GM10248 (cell line): ENCODE results near the gene ABCG4.
"Not testable (repeated sequence)": the region's sequence is repeated elsewhere in the genome, so short reads cannot be mapped to it uniquely, and the experiment has no call there.

ENCODE experiments used
- CTCF ChIA-PET: fragments of 300-600 bp; sonication (Branson Sonifier 250); formaldehyde crosslinking; extraction: SDS; loops from one replicate; lab custom pipeline; 2021; ENCODE audit warnings: antibody characterized with exemption; lab: Yijun Ruan, JAX
- POLR2A ChIA-PET: fragments of 350-650 bp; sonication (Branson Sonifier 250); formaldehyde crosslinking; extraction: SDS; loops from one replicate; lab custom pipeline; 2020; ENCODE audit warnings: antibody characterized with exemption; lab: Yijun Ruan, JAX
- DNase-seq: peaks from one replicate; pipeline ENCODE4 v3.0.0; 2012; ENCODE audit errors: extremely low spot score
- CTCF ChIP-seq: IDR thresholded peaks from 2 replicates; pipeline ENCODE4 v1.5.1; 2012; ENCODE audit warnings: mild to moderate bottlenecking, low read depth; ENCODE audit errors: extremely low read depth, missing control alignments, control extremely low read depth

Gene ABCG4

GRCh38 chr11:119181677-119182412, 33.0 kb downstream of the ABCG4 start:
- ChIA-PET POLR2A (no interaction called here), CTCF (interaction anchor here (1.5 to 2.7 kb wide), 3 partner anchors 13 to 80 kb away, joined by 3 to 11 read pairs (median 7); partner anchors contain the start of genes DPAGT1 and NLRX1)
- TF ChIP-seq CTCF, result no peak
- DNase-seq, result no peak

- CTCF ChIA-PET, result interaction anchor here (1.5 to 2.7 kb wide), 5 partner anchors 10 to 17 kb away, joined by 4 to 11 read pairs (median 7); partner anchors contain the start of gene NLRX1
- POLR2A ChIA-PET, DNase-seq: not testable (repeated sequence)
Observed at GRCh38 chr11:119184399-119184798, 35.5 kb downstream of the ABCG4 start.

GRCh38 chr11:119185981-119186634, 37.3 kb downstream of the ABCG4 start:
- TF ChIP-seq CTCF, result no peak
- no peak for DNase-seq
- ChIA-PET POLR2A (no interaction called here), CTCF (interaction anchor here (1.1 to 1.9 kb wide), 2 partner anchors 11 to 17 kb away, joined by 3 to 7 read pairs; no protein-coding TSS in a partner anchor)

GRCh38 chr11:119187123-119187892, 38.5 kb downstream of the ABCG4 start:
- ChIA-PET CTCF (interaction anchor here (1.3 kb wide), 1 partner anchor 18 kb away, joined by 3 read pairs; the partner anchor contains the start of gene NLRX1), POLR2A (no interaction called here)
- TF ChIP-seq CTCF, result no peak
- no peak for DNase-seq

- ChIA-PET POLR2A (no interaction called here), CTCF (interaction anchor here (1.2 to 1.3 kb wide), 2 partner anchors 9 to 19 kb away, joined by 3 to 4 read pairs; partner anchors contain the start of gene NLRX1)
- no peak for TF ChIP-seq CTCF
- no peak for DNase-seq
Observed at GRCh38 chr11:119188067-119188466, 39.2 kb downstream of the ABCG4 start.

- ChIA-PET POLR2A (no interaction called here), CTCF (interaction anchor here (1.2 kb wide), 1 partner anchor 8 kb away, joined by 4 read pairs; no protein-coding TSS in a partner anchor)
- DNase-seq, result no peak
- TF ChIP-seq CTCF, result no peak
Observed at GRCh38 chr11:119188887-119189286, 40.0 kb downstream of the ABCG4 start.
